IMR-90 (cell line): Measurements from ENCODE around the gene RGS17. TPM values are rescaled to one million over a fixed set of nuclear protein-coding genes. Genes with fewer than 3 reads are reported as not detected.

Source experiments
- ATAC-seq: fragments of 200-7000 bp; cut with Tn5 transposase; 2 replicates; pipeline ENCODE4 v1.9.1; 2020; ENCODE audit warnings: low read depth, mild to moderate bottlenecking, moderate library complexity
- BruUV-seq: library from RNA; stranded (reverse); fragments of 400-500 nt; replicated peaks from 2 replicates; lab custom pipeline; 2021; lab: Mats Ljungman, UMichigan
- CTCF ChIA-PET: fragments of 300-600 bp; formaldehyde crosslinking; extraction: SDS; loops from one replicate; lab custom pipeline; 2021; ENCODE audit warnings: antibody characterized with exemption; lab: Yijun Ruan, JAX
- POLR2A ChIA-PET: fragments of 300-600 bp; sonication (Branson Sonifier 250); formaldehyde crosslinking; loops from one replicate; lab custom pipeline; 2022; ENCODE audit warnings: antibody characterized with exemption; ENCODE audit not compliant: unreplicated experiment; lab: Charles Lee
- DNase-seq: peaks from one replicate; pipeline ENCODE4 v3.0.0; 2013
- H2AFZ ChIP-seq: replicated peaks from 2 replicates; pipeline ENCODE3; 2013; ENCODE audit warnings: low read length, mild to moderate bottlenecking; ENCODE audit not compliant: poor library complexity
- H2AK5ac ChIP-seq: 2 replicates; pipeline ENCODE4 v1.6.1; 2013; ENCODE audit warnings: low read depth, low read length, inconsistent platforms
- H2AK9ac ChIP-seq: replicated peaks from 2 replicates; pipeline ENCODE3; 2013; ENCODE audit warnings: mild to moderate bottlenecking, low read depth, low read length, moderate library complexity; ENCODE audit not compliant: poor library complexity
- H2BK120ac ChIP-seq: 2 replicates; pipeline ENCODE4 v1.6.1; 2013; ENCODE audit warnings: low read depth, low read length, inconsistent platforms
- H2BK15ac ChIP-seq: 3 replicates; pipeline ENCODE4 v1.6.1; 2013; ENCODE audit warnings: low read depth, low read length, inconsistent platforms
- H2BK20ac ChIP-seq: 2 replicates; pipeline ENCODE4 v1.6.1; 2013; ENCODE audit warnings: low read depth, mild to moderate bottlenecking, inconsistent platforms, low read length, moderate library complexity
- H2BK5ac ChIP-seq: 2 replicates; pipeline ENCODE4 v1.6.1; 2013; ENCODE audit warnings: mild to moderate bottlenecking, low read depth, low read length, inconsistent platforms; ENCODE audit not compliant: poor library complexity, severe bottlenecking
- H3K14ac ChIP-seq: replicated peaks from 2 replicates; pipeline ENCODE4 v1.6.1; 2013; ENCODE audit warnings: low read depth, low read length, inconsistent platforms
- H3K18ac ChIP-seq: 2 replicates; pipeline ENCODE4 v1.6.1; 2013; ENCODE audit warnings: low read depth, low read length, control low read depth
- H3K23ac ChIP-seq: 2 replicates; pipeline ENCODE4 v1.6.1; 2013; ENCODE audit warnings: low read depth, low read length, inconsistent platforms
- H3K27ac ChIP-seq: 2 replicates; pipeline ENCODE4 v1.5.1; 2013; ENCODE audit warnings: mild to moderate bottlenecking, control low read depth, low read length; ENCODE audit not compliant: insufficient read depth
- H3K27me3 ChIP-seq: 2 replicates; pipeline ENCODE4 v1.6.1; 2013; ENCODE audit warnings: low read length; ENCODE audit not compliant: control insufficient read depth, insufficient read depth
- H3K36me3 ChIP-seq: 2 replicates; pipeline ENCODE4 v1.6.1; 2013; ENCODE audit warnings: low read length, mixed read lengths; ENCODE audit not compliant: control insufficient read depth, insufficient read depth
- H3K4ac ChIP-seq: 2 replicates; pipeline ENCODE4 v1.6.1; 2013; ENCODE audit warnings: low read depth, low read length, inconsistent platforms
- H3K4me1 ChIP-seq: 2 replicates; pipeline ENCODE4 v1.6.1; 2013; ENCODE audit warnings: low read length, mixed read lengths; ENCODE audit not compliant: control insufficient read depth, insufficient read depth
- H3K4me2 ChIP-seq: 2 replicates; pipeline ENCODE4 v1.6.1; 2013; ENCODE audit warnings: low read depth, mild to moderate bottlenecking, control low read depth, low read length, moderate library complexity
- H3K4me3 ChIP-seq: 2 replicates; pipeline ENCODE4 v1.5.1; 2013; ENCODE audit warnings: low read depth, mild to moderate bottlenecking, control low read depth, low read length, moderate library complexity; ENCODE audit not compliant: insufficient read depth
- H3K56ac ChIP-seq: 2 replicates; pipeline ENCODE4 v1.6.1; 2013; ENCODE audit warnings: low read length, inconsistent platforms; ENCODE audit not compliant: insufficient read depth; ENCODE audit errors: extremely low read depth
- H3K79me1 ChIP-seq, 2 experiments: 2 replicates each; pipeline ENCODE4 v1.6.1; 2013; ENCODE audit warnings: low read length in 2 of 2, inconsistent platforms in 1 of 2, low read depth in 1 of 2
- H3K9ac ChIP-seq: 2 replicates; pipeline ENCODE4 v1.6.1; 2013; ENCODE audit warnings: low read depth, low read length, control low read depth
- H3K9me1 ChIP-seq: 2 replicates; pipeline ENCODE4 v1.6.1; 2013; ENCODE audit warnings: low read length, inconsistent platforms; ENCODE audit not compliant: insufficient read depth
- H3K9me3 ChIP-seq: 2 replicates; pipeline ENCODE4 v1.6.1; 2013; ENCODE audit warnings: low read length; ENCODE audit not compliant: control insufficient read depth, insufficient read depth
- H4K20me1 ChIP-seq: 2 replicates; pipeline ENCODE4 v1.6.1; 2013; ENCODE audit warnings: low read length, inconsistent platforms; ENCODE audit not compliant: insufficient read depth
- H4K5ac ChIP-seq: 2 replicates; pipeline ENCODE4 v1.6.1; 2013; ENCODE audit warnings: mild to moderate bottlenecking, low read depth, low read length, control low read depth
- H4K8ac ChIP-seq, 2 experiments: 2 replicates each; pipeline ENCODE4 v1.6.1; 2013; ENCODE audit warnings: low read depth in 2 of 2, low read length in 2 of 2, control low read depth in 1 of 2, inconsistent platforms in 1 of 2
- H4K91ac ChIP-seq: 2 replicates; pipeline ENCODE4 v1.6.1; 2013; ENCODE audit warnings: low read depth, low read length, inconsistent platforms; ENCODE audit not compliant: insufficient read depth
- BHLHE40 ChIP-seq: fragments of 150-350 bp; IDR thresholded peaks from 2 replicates; pipeline ENCODE4 v1.6.1; 2016; ENCODE audit warnings: mild to moderate bottlenecking, low read depth, low read length
- CEBPB ChIP-seq: IDR thresholded peaks from 2 replicates; pipeline ENCODE4 v1.6.1; 2012; ENCODE audit warnings: low read depth, low read length, improper control_type of control experiment
- CHD1 ChIP-seq: IDR thresholded peaks from 2 replicates; pipeline ENCODE4 v1.6.1; 2012; ENCODE audit warnings: low read depth, low read length, improper control_type of control experiment
- ELK1 ChIP-seq: fragments of 150-350 bp; IDR thresholded peaks from 2 replicates; pipeline ENCODE4 v1.6.1; 2016; ENCODE audit warnings: low read depth, mild to moderate bottlenecking, low read length, moderate library complexity, borderline replicate concordance
- FOS ChIP-seq: fragments of 150-350 bp; IDR thresholded peaks from 2 replicates; pipeline ENCODE4 v1.6.1; 2016; ENCODE audit warnings: low read depth, low read length
- MAFK ChIP-seq: IDR thresholded peaks from 2 replicates; pipeline ENCODE4 v1.6.1; 2012; ENCODE audit warnings: low read depth, low read length, improper control_type of control experiment
- MAZ ChIP-seq: IDR thresholded peaks from 2 replicates; pipeline ENCODE4 v1.6.1; 2012; ENCODE audit warnings: low read depth, mild to moderate bottlenecking, low read length, improper control_type of control experiment, moderate library complexity, borderline replicate concordance
- MXI1 ChIP-seq: IDR thresholded peaks from 2 replicates; pipeline ENCODE4 v1.6.1; 2012; ENCODE audit warnings: low read depth, mild to moderate bottlenecking, low read length, moderate library complexity, borderline replicate concordance
- RAD21 ChIP-seq: IDR thresholded peaks from 2 replicates; pipeline ENCODE4 v1.6.1; 2012; ENCODE audit warnings: low read length, improper control_type of control experiment
- RCOR1 ChIP-seq: IDR thresholded peaks from 2 replicates; pipeline ENCODE4 v1.6.1; 2012; ENCODE audit warnings: mild to moderate bottlenecking, low read length, improper control_type of control experiment; ENCODE audit not compliant: insufficient replicate concordance
- RFX5 ChIP-seq: IDR thresholded peaks from 2 replicates; pipeline ENCODE4 v1.8.0; 2012; ENCODE audit warnings: low read depth, mild to moderate bottlenecking, low read length, moderate library complexity
- SMC3 ChIP-seq: fragments of 150-350 bp; IDR thresholded peaks from 2 replicates; pipeline ENCODE4 v1.6.1; 2016; ENCODE audit warnings: low read depth, mild to moderate bottlenecking, antibody characterized with exemption, low read length, moderate library complexity
- USF2 ChIP-seq: fragments of 150-350 bp; IDR thresholded peaks from 2 replicates; pipeline ENCODE4 v1.6.1; 2017; ENCODE audit warnings: mild to moderate bottlenecking, antibody characterized with exemption, low read length, low read depth
- WGBS, 2 experiments: methylation state at CpG; one replicate each; pipeline versions ENCODE4 v1.1.5 to v1.1.7; 2013; ENCODE audit warnings: missing lambda C conversion rate in 2 of 2; ENCODE audit not compliant: insufficient read length in 1 of 2; ENCODE audit errors: extremely low coverage in 2 of 2; 5-methylcytosine and 5-hydroxymethylcytosine counted together
- dilution Hi-C: fragments of 300-500 bp; cut with HindIII; formaldehyde crosslinking; loops from one replicate; pipeline ENCODE4 v1.14.3; 2018; ENCODE audit warnings: low sequenced_read_pairs; ENCODE audit not compliant: unreplicated experiment
- in situ Hi-C: fragments of 300-500 bp; cut with MboI; formaldehyde crosslinking; loops from 3 replicates; pipeline ENCODE4 v1.14.3; 2019; ENCODE audit warnings: low sequenced_read_pairs, inconsistent platforms, mixed read lengths
- intact Hi-C: fragments of 100-400 bp; cut with micrococcal nuclease; formaldehyde crosslinking; loops from 2 replicates; pipeline ENCODE4 v1.10.0; 2022
- polyA plus RNA-seq, 3 experiments: library from polyadenylated mRNA; depleted of rRNA; stranded (reverse); fragments of >200 nt; gene quantifications; 2 replicates each; pipeline ENCODE4 v1.2.3, GENCODE V29; 2012; ENCODE audit warnings: low replicate concordance in 1 of 3
- total RNA-seq: library from RNA; depleted of rRNA; stranded (reverse); fragments of >200 nt; gene quantifications from 2 replicates; pipeline ENCODE4 v1.2.3, GENCODE V29; 2012

Gene RGS17
- total and polyA plus RNA-seq, 2 of the 4 experiments (the other 2 are of a cell fraction), result 0.75 to 1.4 TPM

GRCh38 chr6:153043719-153044118 lies 87.4 kb downstream of the RGS17 start:
- no peak overlapping the region for H4K8ac ChIP-seq
- H3K56ac ChIP-seq, result no peak overlapping the region
- no peak overlapping the region for H2AFZ ChIP-seq
- H3K27ac ChIP-seq, result no peak overlapping the region
- H2BK15ac ChIP-seq, result no peak overlapping the region
- H3K9me3 ChIP-seq, result no peaks in the 10 kb centered on the region
- in situ Hi-C loops, result loop anchor here (25.0 kb wide), 2 partner anchors 469 to 1119 kb away; no protein-coding TSS in a partner anchor
- H3K79me1 ChIP-seq, result no peaks in the 10 kb centered on the region
- H2BK120ac ChIP-seq, result no peak overlapping the region
- DNase-seq (no peak), ATAC-seq (no peak)
- WGBS, 2 experiments, result 100% methylated on average over 2 of the region's 3 CpGs; no CpG with 5 or more reads in 1 of the 2 experiments
- H2AK5ac ChIP-seq, result no peak overlapping the region
- dilution Hi-C loops, result no loop called here
- no TSS peak for BruUV-seq
- H3K9ac ChIP-seq, result no peak overlapping the region
- H3K23ac ChIP-seq, result no peak overlapping the region
- H3K9me1 ChIP-seq, result no peaks in the 10 kb centered on the region
- H4K5ac ChIP-seq, result no peak overlapping the region
- POLR2A ChIA-PET, result no interaction called here
- no peaks in the 10 kb centered on the region for H3K27me3 ChIP-seq
- no peak overlapping the region for H3K18ac ChIP-seq
- intact Hi-C loops, result no loop called here
- H3K36me3 ChIP-seq, result peaks cover 10% of the 10 kb centered on the region
- no peak overlapping the region for H3K4me2 ChIP-seq
- H3K4ac ChIP-seq, result no peak overlapping the region
- CTCF ChIA-PET, result no interaction called here
- no peaks in the 10 kb centered on the region for H4K20me1 ChIP-seq
- H2BK5ac ChIP-seq, result no peak overlapping the region
- no peak overlapping the region for H3K4me3 ChIP-seq
- no peak overlapping the region for H2BK20ac ChIP-seq
- no peak overlapping the region for H2AK9ac ChIP-seq
- no peak overlapping the region for H4K91ac ChIP-seq
- TF ChIP-seq USF2 (no peak), CHD1 (no peak), RFX5 (no peak), MXI1 (no peak), MAFK (no peak), RAD21 (no peak), FOS (no peak), SMC3 (no peak), CEBPB (no peak), MAZ (no peak), RCOR1 (no peak), BHLHE40 (no peak), ELK1 (no peak)
- H3K4me1 ChIP-seq, result no peaks in the 10 kb centered on the region
- H3K14ac ChIP-seq, result no peak overlapping the region
